ENCODE results near the gene SCMH1. TPM values are rescaled to one million over a fixed set of nuclear protein-coding genes. Genes with fewer than 3 reads are reported as not detected.

SCMH1 gene
- total RNA-seq, 2 experiments from 2014 or later = 24.2 to 24.7 TPM

DNA sequence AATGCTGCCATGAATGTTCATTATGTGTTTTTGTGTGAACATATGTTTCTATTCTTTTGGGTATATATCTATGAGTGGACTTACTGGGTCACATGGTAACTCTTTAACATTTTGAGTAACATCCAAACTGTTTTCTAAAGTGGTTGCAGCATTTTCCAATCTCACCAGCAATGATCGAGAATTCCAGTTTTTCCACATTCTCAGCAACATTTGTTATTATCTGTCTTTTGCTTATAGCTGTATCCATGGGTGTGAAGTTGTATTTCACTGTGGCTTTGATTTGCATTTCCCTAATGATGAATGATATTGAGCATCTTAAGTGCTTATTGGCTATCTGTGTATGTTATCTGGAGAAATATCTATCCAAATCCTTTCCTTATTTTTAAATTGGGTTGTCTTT, 131.4 kb downstream of the SCMH1 start:
- CTCF ChIA-PET = no interaction called here
- H3K36me3 Mint-ChIP-seq (ENCODE audit: low read depth) = peaks cover 14% of the 10 kb centered on the region
- H3K4me3 Mint-ChIP-seq = no peak overlapping the region
- no peaks in the 10 kb centered on the region for H3K9me3 Mint-ChIP-seq
- no peaks in the 10 kb centered on the region for H3K27me3 Mint-ChIP-seq
- no peaks in the 10 kb centered on the region for H3K4me1 Mint-ChIP-seq
- POLR2A ChIA-PET = no interaction called here
- no peak overlapping the region for H3K27ac Mint-ChIP-seq
- no peak for DNase-seq

DNA sequence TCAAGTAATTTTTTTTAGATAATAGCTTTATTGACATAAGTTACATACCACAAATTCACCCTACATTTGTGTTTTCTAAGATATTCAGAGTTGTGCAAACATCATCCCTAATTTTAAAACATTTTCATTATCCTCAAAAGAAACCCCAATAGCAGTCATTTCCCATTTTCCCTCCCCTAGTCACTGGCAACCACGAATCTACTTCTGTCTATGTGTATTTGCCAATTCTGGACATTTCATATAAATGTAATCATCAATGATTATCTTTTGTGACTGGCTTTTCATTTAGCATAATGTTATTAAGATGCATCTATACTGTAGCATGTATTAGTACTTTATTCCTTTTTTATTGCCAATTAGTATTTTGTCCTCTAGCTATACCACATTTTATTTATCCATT, 131.8 kb downstream of the SCMH1 start:
- ChIA-PET CTCF (no interaction called here), POLR2A (no interaction called here)
- Mint-ChIP-seq H3K4me1 (no peaks in the 10 kb centered on the region), H3K4me3 (no peak overlapping the region), H3K9me3 (no peaks in the 10 kb centered on the region), H3K36me3 (ENCODE audit: low read depth) (peaks cover 13% of the 10 kb centered on the region), H3K27me3 (no peaks in the 10 kb centered on the region), H3K27ac (no peak overlapping the region)
- no peak for DNase-seq

- no peak for DNase-seq
- ChIA-PET POLR2A (no interaction called here), CTCF (interaction anchor here (1.5 kb wide), 1 partner anchor 39 kb away, joined by 3 read pairs; no protein-coding TSS in a partner anchor)
- H3K27ac Mint-ChIP-seq = no peak overlapping the region
- no peaks in the 10 kb centered on the region for H3K4me1 Mint-ChIP-seq
- no peaks in the 10 kb centered on the region for H3K27me3 Mint-ChIP-seq
- H3K9me3 Mint-ChIP-seq = no peaks in the 10 kb centered on the region
- H3K4me3 Mint-ChIP-seq = no peak overlapping the region
- H3K36me3 Mint-ChIP-seq (ENCODE audit: low read depth) = peaks cover 13% of the 10 kb centered on the region
Observed at GRCh38 chr1:41109310-41110197, 132.6 kb downstream of the SCMH1 start.

DNA sequence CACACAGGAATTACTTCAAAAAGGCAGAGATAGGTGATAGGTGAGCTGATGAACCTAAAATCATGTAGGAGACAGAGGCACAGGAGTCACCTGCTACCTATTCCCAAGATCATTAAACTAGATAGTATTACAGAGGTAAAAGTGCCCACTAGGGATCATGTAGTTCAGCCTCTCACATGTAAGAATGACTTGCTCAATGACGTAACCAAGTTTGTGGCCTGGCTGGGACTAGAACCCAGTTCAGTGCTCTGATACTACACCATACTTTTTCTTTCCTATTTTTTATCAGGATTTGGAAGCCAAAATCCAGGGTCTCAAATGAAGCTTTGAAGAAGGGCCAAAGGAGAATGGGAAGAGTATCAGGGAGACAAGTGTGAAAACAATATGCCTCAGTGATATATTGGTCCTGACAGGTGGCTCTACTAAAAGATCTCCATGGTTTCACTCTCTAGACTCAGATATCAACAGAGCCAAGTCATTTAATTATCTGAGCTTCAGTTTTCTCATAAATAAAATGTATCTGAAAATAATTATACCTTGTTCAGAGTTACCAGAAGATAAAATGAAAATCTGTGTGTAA, 133.3 kb downstream of the SCMH1 start:
- ChIA-PET CTCF (interaction anchor here (1.5 kb wide), 1 partner anchor 39 kb away, joined by 3 read pairs; no protein-coding TSS in a partner anchor), POLR2A (no interaction called here)
- Mint-ChIP-seq H3K27ac (no peak overlapping the region), H3K36me3 (ENCODE audit: low read depth) (peaks cover 13% of the 10 kb centered on the region), H3K9me3 (no peaks in the 10 kb centered on the region), H3K4me1 (no peaks in the 10 kb centered on the region), H3K4me3 (no peak overlapping the region), H3K27me3 (no peaks in the 10 kb centered on the region)
- DNase-seq = no peak

DNA sequence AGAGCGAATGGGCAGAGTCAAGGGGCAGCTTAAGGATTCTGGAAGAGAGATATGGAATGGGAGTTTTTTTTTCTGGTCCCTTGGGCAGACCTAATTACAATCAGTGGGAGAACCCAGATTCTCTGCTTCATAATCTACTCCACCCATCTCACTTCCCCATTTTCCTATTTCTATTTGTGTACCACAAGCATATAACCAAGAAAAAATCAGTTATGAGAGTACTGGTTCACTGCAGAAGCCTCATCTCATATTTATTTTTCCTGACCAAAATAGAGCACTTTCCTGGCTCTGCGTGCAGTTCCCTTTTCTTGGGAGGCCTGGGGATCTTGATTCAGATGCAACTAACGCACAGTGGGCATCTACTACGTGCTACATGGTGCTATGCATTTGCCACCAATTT, 138.3 kb downstream of the SCMH1 start:
- no peak overlapping the region for H3K4me3 Mint-ChIP-seq
- H3K9me3 Mint-ChIP-seq = no peaks in the 10 kb centered on the region
- no peaks in the 10 kb centered on the region for H3K4me1 Mint-ChIP-seq
- no peak overlapping the region for H3K27ac Mint-ChIP-seq
- no peak for DNase-seq
- POLR2A ChIA-PET = no interaction called here
- H3K27me3 Mint-ChIP-seq = no peaks in the 10 kb centered on the region
- CTCF ChIA-PET = no interaction called here
- H3K36me3 Mint-ChIP-seq (ENCODE audit: low read depth) = peaks cover 4% of the 10 kb centered on the region

GRCh38 chr1:41102653-41103052, 139.5 kb downstream of the SCMH1 start:
- Mint-ChIP-seq H3K27ac (no peak overlapping the region), H3K4me3 (no peak overlapping the region), H3K36me3 (ENCODE audit: low read depth) (peaks cover 3% of the 10 kb centered on the region), H3K9me3 (no peaks in the 10 kb centered on the region), H3K27me3 (no peaks in the 10 kb centered on the region), H3K4me1 (no peaks in the 10 kb centered on the region)
- CTCF ChIA-PET = interaction anchor here (0.9 kb wide), 1 partner anchor 12 kb away, joined by 6 read pairs; no protein-coding TSS in a partner anchor
- DNase-seq = no peak
- POLR2A ChIA-PET = no interaction called here

- Mint-ChIP-seq H3K36me3 (ENCODE audit: low read depth) (peaks cover 2% of the 10 kb centered on the region), H3K4me1 (no peaks in the 10 kb centered on the region), H3K9me3 (no peaks in the 10 kb centered on the region), H3K4me3 (no peak overlapping the region), H3K27me3 (no peaks in the 10 kb centered on the region), H3K27ac (no peak overlapping the region)
- POLR2A ChIA-PET = no interaction called here
- CTCF ChIA-PET = interaction anchor here (0.9 kb wide), 1 partner anchor 11 kb away, joined by 6 read pairs; no protein-coding TSS in a partner anchor
- DNase-seq = no peak
Observed at GRCh38 chr1:41101950-41102607, 140.0 kb downstream of the SCMH1 start.

DNA sequence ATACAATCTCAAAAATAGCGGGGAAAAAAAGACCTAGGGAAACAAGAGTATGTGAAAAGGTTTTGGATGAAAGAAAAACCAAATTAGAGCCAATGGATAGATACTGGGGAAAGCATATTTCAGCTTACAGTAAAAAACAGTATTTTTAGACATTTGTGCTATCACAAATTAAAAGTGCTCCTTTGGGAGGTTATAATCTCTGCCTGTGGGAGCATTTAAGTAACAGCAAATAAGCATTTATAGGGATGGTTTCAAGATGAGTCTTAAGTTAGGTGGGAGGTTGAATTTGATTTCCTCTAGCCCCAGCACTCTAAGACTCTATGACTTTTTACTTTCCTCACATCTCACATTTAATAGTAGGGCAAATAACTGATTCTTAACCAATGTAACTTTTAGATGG, 141.0 kb downstream of the SCMH1 start:
- no peaks in the 10 kb centered on the region for H3K36me3 Mint-ChIP-seq (ENCODE audit: low read depth)
- H3K27me3 Mint-ChIP-seq = no peaks in the 10 kb centered on the region
- ChIA-PET POLR2A (no interaction called here), CTCF (no interaction called here)
- no peaks in the 10 kb centered on the region for H3K4me1 Mint-ChIP-seq
- H3K9me3 Mint-ChIP-seq = no peaks in the 10 kb centered on the region
- H3K27ac Mint-ChIP-seq = no peak overlapping the region
- no peak overlapping the region for H3K4me3 Mint-ChIP-seq
- no peak for DNase-seq

DNA sequence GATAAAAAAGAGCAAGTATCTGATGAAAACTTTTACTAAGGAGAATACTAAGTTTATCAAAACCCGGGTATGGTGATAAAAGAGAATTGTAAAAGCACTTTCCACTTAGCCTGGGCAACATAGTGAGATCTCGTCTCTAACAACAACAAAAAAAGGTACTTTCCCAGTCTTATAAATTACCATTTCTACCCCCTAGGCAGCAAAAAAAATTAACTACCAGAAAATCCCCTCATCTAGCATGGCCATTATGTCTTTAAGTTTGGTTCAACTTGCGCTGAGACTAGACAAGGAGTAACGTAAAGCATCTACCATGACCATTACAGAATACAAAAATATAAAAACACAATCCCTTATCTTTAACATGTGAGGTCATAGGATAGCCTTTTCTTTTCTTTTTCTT, 141.9 kb downstream of the SCMH1 start:
- H3K4me1 Mint-ChIP-seq = no peaks in the 10 kb centered on the region
- H3K4me3 Mint-ChIP-seq = no peak overlapping the region
- H3K27me3 Mint-ChIP-seq = no peaks in the 10 kb centered on the region
- H3K9me3 Mint-ChIP-seq = no peaks in the 10 kb centered on the region
- DNase-seq = no peak
- no peaks in the 10 kb centered on the region for H3K36me3 Mint-ChIP-seq (ENCODE audit: low read depth)
- POLR2A ChIA-PET = no interaction called here
- CTCF ChIA-PET = interaction anchor here (1.5 kb wide), 1 partner anchor 23 kb away, joined by 3 read pairs; no protein-coding TSS in a partner anchor
- no peak overlapping the region for H3K27ac Mint-ChIP-seq

DNA sequence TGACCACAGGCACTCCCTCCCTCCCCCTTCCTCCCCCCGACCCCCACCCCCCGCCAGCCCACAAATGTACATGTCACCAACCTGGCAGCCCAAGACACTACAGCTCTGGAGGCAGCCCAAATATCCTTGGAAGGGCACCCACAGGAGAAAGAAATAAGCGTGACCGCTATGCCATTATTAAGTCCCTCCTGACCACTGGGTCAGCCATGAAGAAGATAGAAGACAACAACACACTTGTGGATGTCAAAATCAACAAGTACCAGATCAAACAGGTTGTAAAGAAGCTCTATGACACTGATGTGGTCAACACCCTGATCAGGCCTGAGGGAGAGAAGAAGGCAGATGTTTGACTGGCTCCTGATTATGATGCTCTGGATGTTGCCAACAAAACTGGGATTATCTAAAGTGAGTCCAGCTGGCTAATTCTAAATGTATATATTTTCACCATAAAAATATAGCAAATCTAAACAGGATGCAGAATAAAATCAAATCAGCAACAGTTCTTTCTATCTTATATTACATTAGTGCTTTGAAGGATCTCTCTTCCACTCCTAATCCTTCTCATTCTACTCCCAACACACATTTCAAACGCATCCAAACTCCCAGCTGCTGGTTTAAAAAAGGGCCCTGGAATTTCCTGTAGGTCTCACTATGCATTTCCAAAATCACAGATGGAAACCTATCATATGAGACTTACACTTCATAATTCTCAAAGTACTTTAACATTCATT, 143.2 kb downstream of the SCMH1 start:
- Mint-ChIP-seq H3K27ac (no peak overlapping the region), H3K4me3 (no peak overlapping the region), H3K4me1 (no peaks in the 10 kb centered on the region), H3K9me3 (no peaks in the 10 kb centered on the region), H3K36me3 (ENCODE audit: low read depth) (no peaks in the 10 kb centered on the region), H3K27me3 (no peaks in the 10 kb centered on the region)
- no peak for DNase-seq
- CTCF ChIA-PET = interaction anchor here (1.5 kb wide), 1 partner anchor 24 kb away, joined by 3 read pairs; no protein-coding TSS in a partner anchor
- POLR2A ChIA-PET = no interaction called here

- Mint-ChIP-seq H3K9me3 (no peaks in the 10 kb centered on the region), H3K4me3 (no peak overlapping the region), H3K27ac (no peak overlapping the region), H3K4me1 (no peaks in the 10 kb centered on the region), H3K27me3 (no peaks in the 10 kb centered on the region), H3K36me3 (ENCODE audit: low read depth) (no peaks in the 10 kb centered on the region)
- CTCF ChIA-PET = interaction anchor here (0.6 kb wide), 1 partner anchor 791 kb away, joined by 3 read pairs; no protein-coding TSS in a partner anchor
- no peak for DNase-seq
- POLR2A ChIA-PET = no interaction called here
Observed at GRCh38 chr1:41097105-41097504, 145.0 kb downstream of the SCMH1 start.

DNA sequence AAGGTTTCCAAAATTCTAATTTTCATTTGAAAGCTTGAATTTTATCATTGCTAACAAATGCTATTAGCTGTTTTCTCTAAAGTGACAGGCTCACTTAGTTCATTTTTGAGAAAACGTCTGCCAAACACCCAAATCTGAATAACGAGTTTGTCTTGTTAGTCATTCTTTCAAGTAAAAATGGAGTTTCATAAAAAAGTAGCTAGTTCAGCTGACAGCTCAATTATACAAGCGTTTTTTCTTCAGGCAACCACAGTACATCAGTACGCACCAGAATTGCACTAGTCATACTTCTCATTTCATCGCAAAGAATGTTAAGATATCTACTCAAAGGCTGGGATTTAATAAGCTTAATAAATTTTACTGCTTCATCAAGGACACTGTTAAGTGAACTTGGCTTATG, 148.3 kb downstream of the SCMH1 start:
- POLR2A ChIA-PET = no interaction called here
- CTCF ChIA-PET = interaction anchor here (0.6 kb wide), 1 partner anchor 373 kb away, joined by 4 read pairs; no protein-coding TSS in a partner anchor

More for the DNA sequence above, 148.3 kb downstream of the SCMH1 start:
- no peaks in the 10 kb centered on the region for H3K9me3 Mint-ChIP-seq
- H3K4me3 Mint-ChIP-seq = no peak overlapping the region
- H3K27ac Mint-ChIP-seq = no peak overlapping the region
- no peak for DNase-seq
- H3K36me3 Mint-ChIP-seq (ENCODE audit: low read depth) = peaks cover 5% of the 10 kb centered on the region
- no peaks in the 10 kb centered on the region for H3K4me1 Mint-ChIP-seq
- no peaks in the 10 kb centered on the region for H3K27me3 Mint-ChIP-seq
